Measurements from ENCODE around the gene TMEM229B. TPM values are rescaled to one million over a fixed set of nuclear protein-coding genes. Genes with fewer than 3 reads are reported as not detected.
A peak's percentile ranks its signal among the peaks of the same experiment; 100 is the strongest.

TMEM229B gene
- total and polyA plus RNA-seq, 2 experiments from 2014 or later, result 0.09 TPM

- no peak overlapping the region for H3K27ac ChIP-seq
- peaks cover 5% of the 10 kb centered on the region for H3K4me1 ChIP-seq (ENCODE audit: low read depth)
- no peak overlapping the region for H3K4me3 ChIP-seq
- H3K36me3 ChIP-seq, result no peaks in the 10 kb centered on the region
- peak; percentile 81 for TF ChIP-seq CTCF (IDR thresholded peaks at IDR 0.05; ENCODE audit: low read depth, low read length)
- no peaks in the 10 kb centered on the region for H3K9me3 ChIP-seq (ENCODE audit: low read depth)
- H3K27me3 ChIP-seq, result no peaks in the 10 kb centered on the region
- DNase-seq (ENCODE audit: low read depth in 1 of 2, low spot score in 1 of 2), result peak; percentile 89
These were observed 61.4 kb downstream of the TMEM229B start for GRCh38 chr14:67426983-67427606.

- DNase-seq (ENCODE audit: low read depth in 1 of 2, low spot score in 1 of 2), result no peak
- no peaks in the 10 kb centered on the region for H3K9me3 ChIP-seq (ENCODE audit: low read depth)
- no peaks in the 10 kb centered on the region for H3K27me3 ChIP-seq
- no peaks in the 10 kb centered on the region for H3K36me3 ChIP-seq
- no peak overlapping the region for H3K27ac ChIP-seq
- no peak overlapping the region for H3K4me3 ChIP-seq
- peaks cover 3% of the 10 kb centered on the region for H3K4me1 ChIP-seq (ENCODE audit: low read depth)
- TF ChIP-seq CTCF (IDR thresholded peaks at IDR 0.05; ENCODE audit: low read depth, low read length), result no peak
These were observed 62.4 kb downstream of the TMEM229B start for GRCh38 chr14:67426161-67426560.

GRCh38 chr14:67425608-67426007 is 62.9 kb downstream of the TMEM229B start:
- Histone ChIP-seq H3K36me3 (no peaks in the 10 kb centered on the region), H3K27ac (no peak overlapping the region), H3K27me3 (no peaks in the 10 kb centered on the region), H3K4me3 (no peak overlapping the region), H3K9me3 (ENCODE audit: low read depth) (no peaks in the 10 kb centered on the region), H3K4me1 (ENCODE audit: low read depth) (peaks cover 3% of the 10 kb centered on the region)
- TF ChIP-seq CTCF (IDR thresholded peaks at IDR 0.05; ENCODE audit: low read depth, low read length), result no peak
- DNase-seq (ENCODE audit: low read depth in 1 of 2, low spot score in 1 of 2), result no peak

- Histone ChIP-seq H3K9me3 (ENCODE audit: low read depth) (no peaks in the 10 kb centered on the region), H3K4me1 (ENCODE audit: low read depth) (peaks cover 3% of the 10 kb centered on the region), H3K27ac (no peak overlapping the region), H3K4me3 (no peak overlapping the region), H3K36me3 (no peaks in the 10 kb centered on the region), H3K27me3 (no peaks in the 10 kb centered on the region)
- no peak for DNase-seq (ENCODE audit: low read depth in 1 of 2, low spot score in 1 of 2)
- TF ChIP-seq CTCF (IDR thresholded peaks at IDR 0.05; ENCODE audit: low read depth, low read length), result no peak
These were observed 64.0 kb downstream of the TMEM229B start for GRCh38 chr14:67424539-67424938.

GRCh38 chr14:67423424-67423823 is 65.1 kb downstream of the TMEM229B start:
- Histone ChIP-seq H3K9me3 (ENCODE audit: low read depth) (no peaks in the 10 kb centered on the region), H3K4me1 (ENCODE audit: low read depth) (peaks cover 3% of the 10 kb centered on the region), H3K4me3 (no peak overlapping the region), H3K27me3 (no peaks in the 10 kb centered on the region), H3K27ac (no peak overlapping the region), H3K36me3 (no peaks in the 10 kb centered on the region)
- DNase-seq (ENCODE audit: low read depth in 1 of 2, low spot score in 1 of 2), result no peak
- TF ChIP-seq CTCF (IDR thresholded peaks at IDR 0.05; ENCODE audit: low read depth, low read length), result no peak
